ENCODE results near the gene CDK14.

The CDK14 gene

DNA sequence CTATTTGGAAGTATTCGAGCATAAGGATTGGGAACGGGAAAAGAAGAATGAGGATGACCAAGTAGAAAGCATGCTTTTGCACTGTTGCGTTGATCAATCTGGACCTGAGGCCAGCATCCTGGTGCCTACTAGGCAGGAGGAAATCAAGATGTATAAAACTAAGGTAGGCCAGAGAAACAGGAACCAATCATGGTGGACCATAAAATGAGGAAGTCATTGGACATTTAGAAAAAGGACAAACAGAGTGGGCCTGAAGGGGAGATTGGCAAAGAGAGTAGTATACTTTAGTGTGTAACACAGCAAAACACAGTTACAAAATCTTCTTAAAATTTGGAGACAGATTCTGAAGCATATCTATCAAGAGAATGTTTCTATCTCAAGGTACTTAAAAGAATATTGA lies 497.1 kb downstream of the CDK14 start:
- no peak for DNase-seq (ENCODE audit: low read depth)

- no peak for DNase-seq (ENCODE audit: low read depth)
These were observed 502.4 kb downstream of the CDK14 start for GRCh38 chr7:91098566-91098965.

DNA sequence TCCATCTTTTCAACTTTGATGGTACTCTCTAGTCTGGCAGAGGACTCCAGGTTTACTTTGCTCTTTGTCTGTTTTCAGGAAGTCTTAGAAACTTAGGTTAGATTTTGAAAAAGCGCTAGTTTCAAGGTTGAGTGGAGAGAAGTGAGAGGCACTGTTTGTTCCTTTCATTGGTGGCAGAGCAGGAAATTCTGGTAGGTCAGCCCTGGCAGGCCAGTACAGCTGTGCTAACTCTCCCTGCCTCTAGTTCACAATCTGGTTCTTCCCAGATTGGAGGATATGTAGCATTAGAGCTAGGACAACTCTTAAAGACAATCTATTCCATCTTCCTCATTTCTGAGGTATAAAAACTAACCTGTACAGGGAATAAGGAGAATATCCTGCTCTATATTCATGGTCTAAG lies 507.2 kb downstream of the CDK14 start:
- no peak for DNase-seq (ENCODE audit: low read depth)

GRCh38 chr7:91107460-91107859 lies 511.3 kb downstream of the CDK14 start:
- DNase-seq (ENCODE audit: low read depth) = no peak

DNA sequence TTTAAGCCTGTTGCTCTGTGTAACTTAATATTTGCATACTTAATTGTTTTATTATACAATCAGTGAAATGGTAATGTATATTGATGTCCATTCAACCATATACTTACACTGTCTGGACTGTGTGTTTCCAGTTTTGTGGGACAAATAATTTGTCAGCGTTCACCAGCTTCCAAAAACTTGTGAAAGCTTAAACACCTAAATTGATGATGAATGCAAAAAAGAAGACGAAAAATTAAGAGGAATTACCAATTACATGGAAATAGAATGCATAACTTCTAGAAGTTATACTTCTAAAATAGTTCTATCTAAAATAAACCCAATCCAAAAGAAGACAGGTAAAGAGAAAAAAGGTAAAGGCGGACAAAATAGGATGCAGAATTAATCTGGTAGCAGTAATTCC lies 513.1 kb downstream of the CDK14 start:
- no peak for DNase-seq (ENCODE audit: low read depth)

DNA sequence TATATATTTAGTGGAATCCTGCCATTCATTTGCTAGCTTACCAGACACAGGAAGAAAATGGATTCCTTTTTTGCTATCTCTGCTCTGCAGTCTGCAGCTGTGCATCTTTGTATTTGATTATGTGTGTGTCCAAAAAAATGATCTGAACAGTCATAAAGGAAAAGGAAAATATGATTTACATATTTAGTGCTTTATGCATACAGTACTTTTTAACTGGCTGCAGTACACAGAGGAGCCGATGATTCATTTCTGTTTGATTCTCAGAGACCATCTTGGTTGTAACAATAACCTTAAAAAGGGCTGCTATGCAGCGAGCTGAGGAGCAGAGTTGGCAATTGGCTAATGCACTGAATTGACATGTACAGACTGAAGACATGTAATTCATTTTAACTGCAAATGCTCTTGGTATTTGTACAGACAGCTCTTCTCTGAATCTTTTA lies 516.8 kb downstream of the CDK14 start:
- no peak for DNase-seq (ENCODE audit: low read depth)

- no peak for DNase-seq (ENCODE audit: low read depth)
These were observed 518.1 kb downstream of the CDK14 start for GRCh38 chr7:91114232-91114631.

- DNase-seq (ENCODE audit: low read depth) = no peak
These were observed 530.6 kb downstream of the CDK14 start for GRCh38 chr7:91126762-91127161.

DNA sequence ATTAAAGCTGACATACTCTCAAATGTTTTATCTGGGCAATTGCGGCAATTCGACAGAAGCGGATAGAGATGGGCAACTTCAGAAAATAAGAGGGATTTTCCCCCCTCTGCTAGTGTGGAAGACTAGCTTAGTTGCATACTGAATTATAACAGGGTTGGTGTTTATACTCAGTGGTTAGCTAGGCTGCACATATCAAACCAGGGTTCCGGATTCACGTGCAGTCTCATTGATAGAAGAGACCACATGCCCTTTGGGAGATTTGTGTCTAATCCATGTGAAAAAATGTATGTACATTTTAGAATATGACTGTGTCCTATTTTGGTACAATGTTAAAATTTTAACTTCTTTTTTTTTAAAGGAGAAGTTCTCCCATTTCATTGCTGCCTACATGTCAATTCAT lies 531.2 kb downstream of the CDK14 start:
- no peak for DNase-seq (ENCODE audit: low read depth)

GRCh38 chr7:91127959-91128358 lies 531.8 kb downstream of the CDK14 start:
- no peak for DNase-seq (ENCODE audit: low read depth)

DNA sequence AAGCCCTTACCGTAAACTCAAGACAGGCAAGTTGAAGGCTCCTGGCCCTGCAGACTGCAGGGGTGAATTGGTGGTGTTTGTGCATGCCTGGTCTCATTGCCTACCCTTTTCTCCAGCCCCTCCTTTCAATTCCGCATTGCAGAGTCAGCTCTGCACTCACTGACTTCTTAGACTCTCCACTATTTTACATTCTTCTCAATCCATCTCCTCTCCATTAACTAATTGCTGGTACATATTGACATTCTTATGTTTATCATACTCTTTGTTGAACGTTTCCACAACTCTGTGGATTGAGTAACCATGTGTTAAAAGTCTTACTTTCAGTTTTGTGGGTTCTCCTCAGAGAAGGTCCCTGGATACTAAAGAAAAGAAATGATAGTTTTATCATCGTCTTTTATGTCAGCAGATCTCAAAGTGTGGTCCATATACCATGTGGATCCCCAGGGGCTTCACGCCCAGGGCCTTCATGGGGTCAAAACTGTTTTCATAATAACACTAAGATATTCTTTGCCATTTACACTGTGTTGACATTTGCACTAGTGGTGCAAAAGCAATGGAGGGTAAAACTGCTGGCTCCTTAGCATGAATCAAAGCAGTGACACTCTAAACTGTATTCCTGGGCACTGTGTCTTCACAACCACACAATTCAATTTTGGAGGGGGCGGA lies 532.7 kb downstream of the CDK14 start:
- DNase-seq (ENCODE audit: low read depth) = no peak

GRCh38 chr7:91135300-91135699 lies 539.2 kb downstream of the CDK14 start:
- DNase-seq (ENCODE audit: low read depth) = no peak

- DNase-seq (ENCODE audit: low read depth) = no peak
These were observed 539.7 kb downstream of the CDK14 start for GRCh38 chr7:91135703-91136430.

DNA sequence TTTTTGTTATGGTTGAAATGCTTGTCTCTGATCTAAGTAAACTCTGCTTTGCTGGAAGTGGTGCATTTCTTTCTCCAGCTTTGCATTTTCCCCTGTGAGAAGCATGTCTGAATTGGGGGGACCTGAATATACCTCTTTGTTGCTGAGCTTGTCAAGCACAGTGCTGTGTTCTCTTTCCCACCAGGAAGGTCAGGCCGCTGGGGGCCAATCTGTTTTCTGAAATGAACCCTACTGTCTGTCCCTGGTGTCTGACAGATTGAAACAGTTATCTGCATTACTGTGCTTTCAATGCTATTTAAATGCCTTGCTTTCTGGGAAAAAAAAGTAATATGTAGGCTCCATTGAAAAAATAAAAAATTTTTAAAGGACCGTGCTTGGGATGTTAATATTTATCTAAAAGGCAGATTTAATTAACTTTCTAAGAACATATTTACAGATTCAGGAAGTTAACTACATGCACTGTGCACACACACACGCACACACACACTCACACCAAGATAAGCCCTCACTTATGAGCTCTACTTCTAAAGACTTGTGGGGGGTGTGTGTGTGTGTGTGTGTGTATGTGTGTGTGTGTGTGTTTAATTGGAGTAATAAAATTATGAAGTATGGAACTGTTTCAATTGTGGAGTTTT lies 541.1 kb downstream of the CDK14 start:
- DNase-seq (ENCODE audit: low read depth) = no peak

- no peak for DNase-seq (ENCODE audit: low read depth)
These were observed 541.8 kb downstream of the CDK14 start for GRCh38 chr7:91137788-91138368.

GRCh38 chr7:91140286-91140685 lies 544.2 kb downstream of the CDK14 start:
- DNase-seq (ENCODE audit: low read depth) = no peak

DNA sequence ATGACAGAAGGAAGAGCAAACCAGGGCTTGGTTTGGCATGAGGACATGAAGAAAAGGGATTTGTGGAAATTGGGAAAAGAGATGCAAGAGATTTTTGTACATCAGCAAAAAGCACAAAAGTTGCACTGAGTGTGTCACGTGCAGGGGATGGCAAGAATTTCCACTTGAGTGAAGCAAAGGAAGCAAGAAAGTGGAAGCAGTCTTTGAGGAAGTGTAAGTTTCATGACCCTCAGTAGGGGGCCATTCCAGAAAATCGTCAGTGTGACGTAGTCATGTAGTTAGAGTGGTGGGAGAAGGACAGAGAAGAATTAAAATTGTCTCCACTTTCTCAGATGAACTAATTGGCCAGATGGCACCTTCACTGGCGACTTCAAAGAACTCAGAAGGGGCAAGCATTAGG lies 544.9 kb downstream of the CDK14 start:
- DNase-seq (ENCODE audit: low read depth) = no peak

DNA sequence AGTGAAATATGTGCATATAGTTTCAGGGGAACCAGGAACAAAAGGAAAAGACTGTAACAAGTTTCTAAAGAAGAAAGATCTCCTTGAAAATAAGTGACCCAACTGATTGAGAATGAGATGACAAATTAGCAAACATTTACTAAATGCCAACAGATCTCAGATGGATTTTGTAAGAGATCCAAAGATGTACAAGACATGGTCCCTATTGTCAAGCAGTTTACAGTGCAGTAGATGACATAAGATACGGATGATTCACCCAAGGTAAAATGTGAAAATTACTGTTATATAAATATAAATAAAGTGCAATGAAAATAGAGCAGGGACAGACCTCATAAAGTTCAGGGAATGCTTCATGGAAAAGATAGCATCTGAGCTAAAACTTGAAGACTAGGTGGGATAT lies 546.6 kb downstream of the CDK14 start:
- no peak for DNase-seq (ENCODE audit: low read depth)

GRCh38 chr7:91149341-91150246 lies 553.5 kb downstream of the CDK14 start:
- DNase-seq (ENCODE audit: low read depth) = no peak

DNA sequence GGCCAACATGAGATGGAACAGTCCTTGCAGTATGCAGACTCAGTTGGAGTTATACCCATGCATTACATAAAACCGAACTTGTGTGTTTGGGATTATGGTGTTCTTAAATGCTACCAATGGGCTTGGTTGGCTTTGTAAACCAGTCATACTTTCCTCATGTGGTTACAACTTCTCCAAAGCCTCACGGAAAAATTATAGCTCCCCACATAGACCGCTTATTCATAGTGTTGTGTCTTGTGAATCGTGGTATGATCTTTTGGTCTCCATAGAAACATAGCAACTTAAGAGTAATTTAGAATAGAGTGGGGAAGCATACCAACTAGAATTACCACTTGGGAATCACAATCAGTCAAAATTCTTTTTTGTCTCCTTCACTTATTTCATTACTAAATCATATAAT lies 555.8 kb downstream of the CDK14 start:
- DNase-seq (ENCODE audit: low read depth) = no peak

GRCh38 chr7:91156316-91157185 lies 560.4 kb downstream of the CDK14 start:
- no peak for DNase-seq (ENCODE audit: low read depth)

All from stimulated activated CD8-positive, alpha-beta memory T cell treated with anti-CD3 and anti-CD28 coated beads, Interleukin-7, amount 100 ng/mL, for 24 hours (primary cell).